ENCODE measurements around the gene PRR11. TPM values are rescaled to one million over a fixed set of nuclear protein-coding genes. Genes with fewer than 3 reads are reported as not detected.

PRR11 gene
- total RNA-seq, 1 donor: 418 TPM

GRCh38 chr17:59154721-59155438, 666 bp upstream of the PRR11 start, which contains the start of gene SKA2:
TSS of gene SKA2 (minus strand) at chr17:59155186. CDS start at chr17:59155163, 23 bp downstream.
- Histone ChIP-seq H3K9me3 (ENCODE audit: low read depth, low read length) (no peaks in the 10 kb centered on the region), H3K4me1 (ENCODE audit: insufficient read depth, low read length) (peaks cover 58% of the 10 kb centered on the region), H3K36me3 (ENCODE audit: insufficient read depth, low read length) (no peaks in the 10 kb centered on the region), H3K79me2 (ENCODE audit: insufficient read depth, low read length) (peaks cover 90% of the 10 kb centered on the region), H3K4me2 (ENCODE audit: insufficient read depth, low read length) (peak within 1 kb of the TSS; percentile 90), H4K20me1 (ENCODE audit: insufficient read depth, low read length) (no peaks in the 10 kb centered on the region), H3K27ac (ENCODE audit: low read depth, low read length) (peak within 1 kb of the TSS; percentile 89), H3K4me3 (ENCODE audit: insufficient read depth, low read length) (peak within 1 kb of the TSS; percentile 95), H3K27me3 (ENCODE audit: insufficient read depth, low read length) (no peaks in the 10 kb centered on the region), H2AFZ (ENCODE audit: low read length) (peak within 1 kb of the TSS; percentile 97)
- peak; percentile 65 for DNase-seq (ENCODE audit: insufficient read length, low spot score, missing footprints)
- TF ChIP-seq CTCF (IDR thresholded peaks at IDR 0.05; ENCODE audit: extremely low read depth, low read depth, low read length): no peak

GRCh38 chr17:59160157-59161025, 4.8 kb downstream of the PRR11 start:
- Histone ChIP-seq H3K9me3 (ENCODE audit: low read depth, low read length) (no peaks in the 10 kb centered on the region), H2AFZ (ENCODE audit: low read length) (peak overlapping the region; percentile 92), H4K20me1 (ENCODE audit: insufficient read depth, low read length) (no peaks in the 10 kb centered on the region), H3K4me1 (ENCODE audit: insufficient read depth, low read length) (peaks cover 35% of the 10 kb centered on the region), H3K4me3 (ENCODE audit: insufficient read depth, low read length) (peak overlapping the region; percentile 49), H3K27ac (ENCODE audit: low read depth, low read length) (peak overlapping the region; percentile 68), H3K27me3 (ENCODE audit: insufficient read depth, low read length) (no peaks in the 10 kb centered on the region), H3K79me2 (ENCODE audit: insufficient read depth, low read length) (peaks cover 96% of the 10 kb centered on the region), H3K36me3 (ENCODE audit: insufficient read depth, low read length) (no peaks in the 10 kb centered on the region), H3K4me2 (ENCODE audit: insufficient read depth, low read length) (peak overlapping the region; percentile 80)
- DNase-seq (ENCODE audit: insufficient read length, low spot score, missing footprints): no peak
- no peak for TF ChIP-seq CTCF (IDR thresholded peaks at IDR 0.05; ENCODE audit: extremely low read depth, low read depth, low read length)

GRCh38 chr17:59161477-59161876, 5.9 kb downstream of the PRR11 start:
- no peak for TF ChIP-seq CTCF (IDR thresholded peaks at IDR 0.05; ENCODE audit: extremely low read depth, low read depth, low read length)
- H2AFZ ChIP-seq (ENCODE audit: low read length): peak overlapping the region; percentile 57

GRCh38 chr17:59165933-59166342, 10.4 kb downstream of the PRR11 start:
- Histone ChIP-seq H3K27me3 (ENCODE audit: insufficient read depth, low read length) (no peaks in the 10 kb centered on the region), H4K20me1 (ENCODE audit: insufficient read depth, low read length) (no peaks in the 10 kb centered on the region), H3K36me3 (ENCODE audit: insufficient read depth, low read length) (peaks cover 5% of the 10 kb centered on the region), H3K4me1 (ENCODE audit: insufficient read depth, low read length) (peaks cover 16% of the 10 kb centered on the region), H2AFZ (ENCODE audit: low read length) (peak overlapping the region; percentile 84), H3K9me3 (ENCODE audit: low read depth, low read length) (no peaks in the 10 kb centered on the region), H3K79me2 (ENCODE audit: insufficient read depth, low read length) (peaks cover 72% of the 10 kb centered on the region), H3K4me2 (ENCODE audit: insufficient read depth, low read length) (peak overlapping the region; percentile 71), H3K4me3 (ENCODE audit: insufficient read depth, low read length) (no peak overlapping the region), H3K27ac (ENCODE audit: low read depth, low read length) (peak overlapping the region; percentile 1)
- TF ChIP-seq CTCF (IDR thresholded peaks at IDR 0.05; ENCODE audit: extremely low read depth, low read depth, low read length): peak; percentile 70
- no peak for DNase-seq (ENCODE audit: insufficient read length, low spot score, missing footprints)

More at GRCh38 chr17:59161477-59161876, 5.9 kb downstream of the PRR11 start:
- peaks cover 97% of the 10 kb centered on the region for H3K79me2 ChIP-seq (ENCODE audit: insufficient read depth, low read length)
- no peaks in the 10 kb centered on the region for H3K27me3 ChIP-seq (ENCODE audit: insufficient read depth, low read length)
- no peak for DNase-seq (ENCODE audit: insufficient read length, low spot score, missing footprints)
- H3K27ac ChIP-seq (ENCODE audit: low read depth, low read length): no peak overlapping the region
- no peaks in the 10 kb centered on the region for H3K36me3 ChIP-seq (ENCODE audit: insufficient read depth, low read length)
- H3K4me2 ChIP-seq (ENCODE audit: insufficient read depth, low read length): no peak overlapping the region
- H3K4me3 ChIP-seq (ENCODE audit: insufficient read depth, low read length): no peak overlapping the region
- H3K9me3 ChIP-seq (ENCODE audit: low read depth, low read length): no peaks in the 10 kb centered on the region
- H3K4me1 ChIP-seq (ENCODE audit: insufficient read depth, low read length): peaks cover 39% of the 10 kb centered on the region
- no peaks in the 10 kb centered on the region for H4K20me1 ChIP-seq (ENCODE audit: insufficient read depth, low read length)
